ENCODE measurements around the gene CHRNA3. TPM values are rescaled to one million over a fixed set of nuclear protein-coding genes. Genes with fewer than 3 reads are reported as not detected.

CHRNA3 gene
- polyA plus RNA-seq, 1 donor (not counting 4 experiments of a cell fraction or from before 2014, with no cell fraction given), result not detected

DNA sequence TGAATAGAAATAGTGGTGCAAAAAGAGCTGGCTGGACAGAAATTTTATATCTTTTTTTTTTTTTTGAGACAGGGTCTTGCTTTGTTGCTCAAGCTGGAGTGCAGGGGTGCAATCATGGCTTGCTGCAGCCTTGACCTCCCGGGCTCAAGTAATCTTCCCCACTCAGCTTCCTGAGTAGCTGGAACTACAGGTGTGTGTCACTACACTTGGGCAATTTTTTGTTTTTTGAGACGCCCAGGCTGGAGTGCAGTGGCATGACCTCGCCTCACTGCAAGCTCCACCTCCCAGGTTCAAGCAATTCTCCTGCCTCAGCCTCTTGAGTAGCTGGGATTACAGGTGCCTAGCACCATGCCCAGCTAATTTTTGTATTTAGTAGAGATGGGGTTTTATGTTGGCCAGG is 22.4 kb downstream of the CHRNA3 start:
- dilution Hi-C loops (cut with MboI; ENCODE audit: extremely low pct_ligation_motif_present, low sequenced_read_pairs), result no loop called here
- no peaks in the 10 kb centered on the region for H3K79me2 ChIP-seq (ENCODE audit: control insufficient read depth, insufficient read depth, low read length)
- no peak overlapping the region for H3K9ac ChIP-seq (ENCODE audit: control insufficient read depth, extremely low read depth, insufficient read depth, low read length)
- no peak for FAIRE-seq
- DNase-seq (ENCODE audit: low read depth, low spot score), result no peak
- H3K9me1 ChIP-seq (ENCODE audit: control insufficient read depth, extremely low read depth, insufficient read depth, low read length), result no peaks in the 10 kb centered on the region
- H3K4me1 ChIP-seq (ENCODE audit: control insufficient read depth, extremely low read depth, insufficient read depth, low read length), result no peaks in the 10 kb centered on the region
- H3K27me3 ChIP-seq (ENCODE audit: control insufficient read depth, extremely low read depth, insufficient read depth, low read length), result no peaks in the 10 kb centered on the region
- no peak overlapping the region for H3K4me3 ChIP-seq (ENCODE audit: control insufficient read depth in 2 of 3, extremely low read depth in 1 of 3, insufficient read depth in 2 of 3, low read depth in 1 of 3, low read length in 3 of 3)
- H3K27ac ChIP-seq (ENCODE audit: control insufficient read depth, insufficient read depth, low read length), result no peak overlapping the region
- H2AFZ ChIP-seq (ENCODE audit: control insufficient read depth, low read length), result no peak overlapping the region
- TF ChIP-seq, protein P1, sequence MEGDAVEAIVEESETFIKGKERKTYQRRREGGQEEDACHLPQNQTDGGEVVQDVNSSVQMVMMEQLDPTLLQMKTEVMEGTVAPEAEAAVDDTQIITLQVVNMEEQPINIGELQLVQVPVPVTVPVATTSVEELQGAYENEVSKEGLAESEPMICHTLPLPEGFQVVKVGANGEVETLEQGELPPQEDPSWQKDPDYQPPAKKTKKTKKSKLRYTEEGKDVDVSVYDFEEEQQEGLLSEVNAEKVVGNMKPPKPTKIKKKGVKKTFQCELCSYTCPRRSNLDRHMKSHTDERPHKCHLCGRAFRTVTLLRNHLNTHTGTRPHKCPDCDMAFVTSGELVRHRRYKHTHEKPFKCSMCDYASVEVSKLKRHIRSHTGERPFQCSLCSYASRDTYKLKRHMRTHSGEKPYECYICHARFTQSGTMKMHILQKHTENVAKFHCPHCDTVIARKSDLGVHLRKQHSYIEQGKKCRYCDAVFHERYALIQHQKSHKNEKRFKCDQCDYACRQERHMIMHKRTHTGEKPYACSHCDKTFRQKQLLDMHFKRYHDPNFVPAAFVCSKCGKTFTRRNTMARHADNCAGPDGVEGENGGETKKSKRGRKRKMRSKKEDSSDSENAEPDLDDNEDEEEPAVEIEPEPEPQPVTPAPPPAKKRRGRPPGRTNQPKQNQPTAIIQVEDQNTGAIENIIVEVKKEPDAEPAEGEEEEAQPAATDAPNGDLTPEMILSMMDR (optimal IDR thresholded peaks at IDR 0.05 in 1 of 3, IDR thresholded peaks at IDR 0.05 in 1 of 3, conservative IDR thresholded peaks at IDR 0.05 in 1 of 3; ENCODE audit: extremely low read depth in 1 of 3, insufficient read depth in 2 of 3, low read length in 3 of 3), result no peak
- TF ChIP-seq EZH2 (IDR thresholded peaks at IDR 0.05; ENCODE audit: low read length), result no peak
- no peaks in the 10 kb centered on the region for H3K36me3 ChIP-seq (ENCODE audit: control insufficient read depth in 2 of 2, extremely low read depth in 1 of 2, insufficient read depth in 2 of 2, low read length in 2 of 2)
- H3K4me2 ChIP-seq (ENCODE audit: control insufficient read depth, extremely low read depth, insufficient read depth, low read depth, low read length), result no peak overlapping the region
- no peaks in the 10 kb centered on the region for H4K20me1 ChIP-seq (ENCODE audit: control insufficient read depth, extremely low read depth, insufficient read depth, low read length)
- no peaks in the 10 kb centered on the region for H3K9me3 ChIP-seq (ENCODE audit: control insufficient read depth, low read depth, low read length)

DNA sequence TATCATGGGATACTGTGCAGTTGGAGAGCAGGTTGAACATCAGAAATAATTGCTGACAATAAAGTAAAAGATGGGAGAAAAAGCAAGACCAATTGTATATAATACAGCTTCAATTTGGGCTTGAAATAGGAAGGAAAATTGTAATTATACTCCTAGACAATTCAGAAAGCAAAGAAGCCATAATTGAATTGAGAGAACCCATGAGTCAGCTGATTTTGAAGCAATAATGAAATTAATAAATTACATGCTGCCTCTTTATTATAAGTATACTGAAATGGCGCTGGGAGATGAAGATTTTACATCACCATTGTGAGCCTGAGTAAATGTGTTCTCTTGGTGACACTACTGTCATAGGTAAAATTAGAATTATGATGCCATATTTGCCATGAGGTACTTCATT is 23.2 kb downstream of the CHRNA3 start:
- H3K36me3 ChIP-seq (ENCODE audit: control insufficient read depth in 2 of 2, extremely low read depth in 1 of 2, insufficient read depth in 2 of 2, low read length in 2 of 2), result no peaks in the 10 kb centered on the region
- H3K9ac ChIP-seq (ENCODE audit: control insufficient read depth, extremely low read depth, insufficient read depth, low read length), result no peak overlapping the region
- no peak overlapping the region for H3K27ac ChIP-seq (ENCODE audit: control insufficient read depth, insufficient read depth, low read length)
- H3K9me3 ChIP-seq (ENCODE audit: control insufficient read depth, low read depth, low read length), result no peaks in the 10 kb centered on the region
- TF ChIP-seq, protein P1 (optimal IDR thresholded peaks at IDR 0.05 in 1 of 3, IDR thresholded peaks at IDR 0.05 in 1 of 3, conservative IDR thresholded peaks at IDR 0.05 in 1 of 3; ENCODE audit: extremely low read depth in 1 of 3, insufficient read depth in 2 of 3, low read length in 3 of 3), result no peak
- no peak for TF ChIP-seq EZH2 (IDR thresholded peaks at IDR 0.05; ENCODE audit: low read length)
- H3K4me3 ChIP-seq (ENCODE audit: control insufficient read depth in 2 of 3, extremely low read depth in 1 of 3, insufficient read depth in 2 of 3, low read depth in 1 of 3, low read length in 3 of 3), result no peak overlapping the region
- H4K20me1 ChIP-seq (ENCODE audit: control insufficient read depth, extremely low read depth, insufficient read depth, low read length), result no peaks in the 10 kb centered on the region
- no peaks in the 10 kb centered on the region for H3K27me3 ChIP-seq (ENCODE audit: control insufficient read depth, extremely low read depth, insufficient read depth, low read length)
- H3K4me2 ChIP-seq (ENCODE audit: control insufficient read depth, extremely low read depth, insufficient read depth, low read depth, low read length), result no peak overlapping the region
- no peaks in the 10 kb centered on the region for H3K4me1 ChIP-seq (ENCODE audit: control insufficient read depth, extremely low read depth, insufficient read depth, low read length)
- H3K79me2 ChIP-seq (ENCODE audit: control insufficient read depth, insufficient read depth, low read length), result no peaks in the 10 kb centered on the region
- dilution Hi-C loops (cut with MboI; ENCODE audit: extremely low pct_ligation_motif_present, low sequenced_read_pairs), result no loop called here
- no peak overlapping the region for H2AFZ ChIP-seq (ENCODE audit: control insufficient read depth, low read length)
- DNase-seq (ENCODE audit: low read depth, low spot score) (no peak), FAIRE-seq (no peak)
- no peaks in the 10 kb centered on the region for H3K9me1 ChIP-seq (ENCODE audit: control insufficient read depth, extremely low read depth, insufficient read depth, low read length)

All from keratinocyte (primary cell).